Large intestine (tissue), 12 donors: Measurements from ENCODE around the gene LAGE3. TPM values are rescaled to one million over a fixed set of nuclear protein-coding genes. Genes with fewer than 3 reads are reported as not detected.

ENCODE experiments used
- DNase-seq, 2 donors: peaks; one replicate each; pipeline versions ENCODE4 v3.0.0 to v3.0.0-alpha.2; 2013
- H3K27ac ChIP-seq: one replicate; pipeline ENCODE4 v1.5.1; 2013; ENCODE audit warnings: low read length
- H3K27me3 ChIP-seq: 2 replicates; pipeline ENCODE4 v1.6.1; 2013; ENCODE audit warnings: low read length; ENCODE audit not compliant: control insufficient read depth, insufficient read depth
- H3K36me3 ChIP-seq: 2 replicates; pipeline ENCODE4 v1.6.1; 2013; ENCODE audit warnings: low read length; ENCODE audit not compliant: control insufficient read depth, insufficient read depth
- H3K4me1 ChIP-seq: one replicate; pipeline ENCODE4 v1.6.1; 2013; ENCODE audit warnings: low read length; ENCODE audit not compliant: control insufficient read depth, insufficient read depth
- H3K4me3 ChIP-seq: one replicate; pipeline ENCODE4 v1.5.1; 2013; ENCODE audit warnings: low read length
- H3K9me3 ChIP-seq: one replicate; pipeline ENCODE4 v1.6.1; 2013; ENCODE audit warnings: mild to moderate bottlenecking, low read depth, low read length, moderate library complexity; ENCODE audit not compliant: control insufficient read depth
- WGBS: methylation state at CpG from one replicate; pipeline ENCODE4 v1.1.5; 2013; ENCODE audit warnings: low lambda C conversion rate; ENCODE audit not compliant: insufficient coverage; 5-methylcytosine and 5-hydroxymethylcytosine counted together
- long read RNA-seq, 11 donors: transcript quantifications; one replicate each; lab custom pipeline, GENCODE V29; 2026
- polyA plus RNA-seq: library from polyadenylated mRNA; unstranded; fragments of 120-200 nt; gene quantifications from one replicate; pipeline ENCODE4 v1.2.1, GENCODE V29; 2013

Gene LAGE3, protein sequence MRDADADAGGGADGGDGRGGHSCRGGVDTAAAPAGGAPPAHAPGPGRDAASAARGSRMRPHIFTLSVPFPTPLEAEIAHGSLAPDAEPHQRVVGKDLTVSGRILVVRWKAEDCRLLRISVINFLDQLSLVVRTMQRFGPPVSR
- polyA plus RNA-seq: 25.4 TPM
- long read RNA-seq, donor 1, transcript LAGE3-201 (3 exons, 949 nt): major isoform, 23 of 23 reads
- long read RNA-seq, donor 1, partial matches to known transcripts: 0 of 23 reads
- long read RNA-seq, donor 1, other reads (novel, unspliced or antisense): 0 of 23 reads
- long read RNA-seq, donor 2, transcript LAGE3-201 (3 exons, 949 nt): major isoform, 32 of 32 reads
- long read RNA-seq, donor 2, partial matches to known transcripts: 0 of 32 reads
- long read RNA-seq, donor 2, other reads (novel, unspliced or antisense): 0 of 32 reads
- long read RNA-seq, donor 3, transcript LAGE3-201 (3 exons, 949 nt): major isoform, 45 of 45 reads
- long read RNA-seq, donor 3, partial matches to known transcripts: 0 of 45 reads
- long read RNA-seq, donor 3, other reads (novel, unspliced or antisense): 0 of 45 reads
- long read RNA-seq, donor 4, partial matches to known transcripts: 0 of 1 reads
- long read RNA-seq, donor 4, other reads (novel, unspliced or antisense): 0 of 1 reads
- long read RNA-seq, donor 5, transcript LAGE3-201 (3 exons, 949 nt): major isoform, 9 of 9 reads
- long read RNA-seq, donor 5, partial matches to known transcripts: 0 of 9 reads
- long read RNA-seq, donor 5, other reads (novel, unspliced or antisense): 0 of 9 reads
- long read RNA-seq, donor 6, transcript LAGE3-201 (3 exons, 949 nt): major isoform, 34 of 34 reads
- long read RNA-seq, donor 6, partial matches to known transcripts: 0 of 34 reads
- long read RNA-seq, donor 6, other reads (novel, unspliced or antisense): 0 of 34 reads
- long read RNA-seq, donor 7, transcript LAGE3-201 (3 exons, 949 nt): major isoform, 13 of 13 reads
- long read RNA-seq, donor 7, partial matches to known transcripts: 0 of 13 reads
- long read RNA-seq, donor 7, other reads (novel, unspliced or antisense): 0 of 13 reads
- long read RNA-seq, donor 8, transcript LAGE3-201 (3 exons, 949 nt): major isoform, 39 of 39 reads
- long read RNA-seq, donor 8, partial matches to known transcripts: 0 of 39 reads
- long read RNA-seq, donor 8, other reads (novel, unspliced or antisense): 0 of 39 reads
- long read RNA-seq, donor 9, transcript LAGE3-201 (3 exons, 949 nt): major isoform, 34 of 34 reads
- long read RNA-seq, donor 9, partial matches to known transcripts: 0 of 34 reads
- long read RNA-seq, donor 9, other reads (novel, unspliced or antisense): 0 of 34 reads
- long read RNA-seq, donor 10, transcript LAGE3-201 (3 exons, 949 nt): major isoform, 38 of 38 reads
- long read RNA-seq, donor 10, partial matches to known transcripts: 0 of 38 reads
- long read RNA-seq, donor 10, other reads (novel, unspliced or antisense): 0 of 38 reads
- long read RNA-seq, donor 11, transcript LAGE3-201 (3 exons, 949 nt): major isoform, 27 of 27 reads
- long read RNA-seq, donor 11, partial matches to known transcripts: 0 of 27 reads
- long read RNA-seq, donor 11, other reads (novel, unspliced or antisense): 0 of 27 reads

- Histone ChIP-seq H3K4me3 (peak within 1 kb of the TSS; percentile 49), H3K27me3 (no peaks in the 10 kb centered on the region), H3K9me3 (no peaks in the 10 kb centered on the region), H3K36me3 (peaks cover under 1% of the 10 kb centered on the region), H3K27ac (peak within 1 kb of the TSS; percentile 81), H3K4me1 (peaks cover 11% of the 10 kb centered on the region)
- DNase-seq: peak; percentile 88 to 92
- WGBS: no CpG with 5 or more reads among the region's 85 CpGs
These were observed at the start of gene LAGE3 for GRCh38 chrX:154478728-154479622. LAGE3 (minus strand) TSS chrX:154479281; CDS start chrX:154478915, 366 bp downstream.

GRCh38 chrX:154526901-154527675, 48.0 kb upstream of the LAGE3 start:
- Histone ChIP-seq H3K27me3 (no peaks in the 10 kb centered on the region), H3K36me3 (no peaks in the 10 kb centered on the region), H3K9me3 (no peaks in the 10 kb centered on the region), H3K4me3 (peak overlapping the region; percentile 45), H3K27ac (peak overlapping the region; percentile 82), H3K4me1 (peaks cover 9% of the 10 kb centered on the region)
- DNase-seq: peak; percentile 64 to 84
- WGBS: no CpG with 5 or more reads among the region's 15 CpGs

DNA sequence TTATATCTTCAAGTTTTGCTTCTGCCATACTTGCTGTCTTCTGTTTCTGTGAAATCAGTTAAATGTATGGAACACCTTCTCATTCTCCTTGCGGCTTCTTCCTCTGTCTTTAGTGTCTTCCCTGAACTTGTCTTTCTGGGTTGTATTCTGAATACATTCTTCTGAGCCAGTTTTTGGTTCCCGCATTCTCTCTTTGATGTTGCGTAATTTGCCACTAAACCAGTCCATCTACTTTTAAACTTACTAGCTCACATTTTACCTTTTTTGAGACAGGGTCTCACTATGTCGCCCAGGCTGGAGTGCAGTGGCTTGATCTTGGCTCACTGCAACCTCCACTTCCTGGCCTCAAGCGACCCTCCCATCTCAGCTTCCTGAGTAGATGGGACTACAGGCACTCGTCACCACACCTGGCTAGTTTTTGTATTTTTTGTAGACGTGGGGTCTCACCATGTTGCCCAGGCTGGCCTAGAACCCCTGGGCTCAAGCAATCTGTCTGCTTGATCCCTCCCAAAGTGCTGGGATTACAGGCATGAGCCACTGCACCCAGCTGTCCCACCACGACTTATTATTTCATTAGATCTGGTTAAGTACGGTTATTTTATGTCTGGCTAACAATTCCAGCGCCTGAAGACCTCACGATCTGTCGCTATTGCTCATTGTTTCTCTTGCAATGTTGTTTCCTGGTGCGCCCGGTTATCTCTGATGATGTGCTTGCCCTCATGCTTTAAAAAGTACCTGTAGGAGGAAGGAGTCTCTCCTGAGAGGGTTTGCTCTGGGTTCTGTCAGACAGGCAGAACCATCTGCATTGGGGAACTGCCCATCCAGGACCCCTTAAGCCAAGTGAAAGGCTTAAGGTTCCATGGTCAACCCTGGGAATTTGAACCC, 46.8 kb upstream of the LAGE3 start:
- no peaks in the 10 kb centered on the region for H3K9me3 ChIP-seq
- no peaks in the 10 kb centered on the region for H3K27me3 ChIP-seq
- H3K27ac ChIP-seq: no peak overlapping the region
- no peaks in the 10 kb centered on the region for H3K36me3 ChIP-seq
- H3K4me3 ChIP-seq: no peak overlapping the region
- WGBS: 100% methylated on average over 1 of the region's 14 CpGs
- DNase-seq: no peak
- H3K4me1 ChIP-seq: peaks cover 9% of the 10 kb centered on the region

GRCh38 chrX:154519389-154519788, 40.3 kb upstream of the LAGE3 start:
- H3K4me3 ChIP-seq: no peak overlapping the region
- no peak for DNase-seq
- no peaks in the 10 kb centered on the region for H3K9me3 ChIP-seq
- H3K27me3 ChIP-seq: no peaks in the 10 kb centered on the region
- peaks cover 16% of the 10 kb centered on the region for H3K4me1 ChIP-seq
- H3K27ac ChIP-seq: no peak overlapping the region
- no peaks in the 10 kb centered on the region for H3K36me3 ChIP-seq
- WGBS: no CpG with 5 or more reads among the region's 8 CpGs

DNA sequence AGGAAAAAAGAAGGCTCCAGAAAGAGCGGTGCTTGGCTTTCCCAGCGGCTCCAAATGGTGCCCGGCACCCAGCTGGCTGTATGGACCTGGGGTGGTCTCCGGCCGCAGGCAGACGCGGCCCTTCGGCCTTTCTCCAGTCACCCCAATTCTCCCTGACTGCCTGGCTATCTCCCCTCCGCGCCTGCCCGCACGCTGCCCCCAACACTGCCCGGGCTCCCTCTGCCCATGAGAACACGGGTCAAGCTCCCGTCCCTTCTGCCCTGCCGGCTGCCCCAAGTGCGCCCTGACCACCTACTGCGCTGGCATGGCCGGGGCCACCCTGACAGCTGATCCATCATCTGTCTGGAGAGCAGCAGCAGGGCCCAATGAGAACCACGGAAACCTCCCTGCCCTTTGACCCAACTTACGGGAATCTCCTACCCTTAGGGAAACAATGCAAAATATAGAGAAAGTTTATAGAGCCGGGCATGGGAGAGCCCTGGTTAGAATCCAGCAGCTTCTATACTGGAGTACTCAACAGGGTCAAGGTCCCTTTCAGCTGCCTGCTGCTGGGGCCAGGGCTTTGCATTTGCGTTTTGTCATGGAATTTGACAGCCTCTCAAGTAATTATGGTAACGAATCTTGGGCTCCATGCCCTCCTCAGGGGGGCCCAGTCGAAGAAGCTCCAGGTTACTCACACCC, 38.2 kb upstream of the LAGE3 start:
- Histone ChIP-seq H3K4me3 (peak overlapping the region; percentile 64), H3K9me3 (no peaks in the 10 kb centered on the region), H3K27me3 (no peaks in the 10 kb centered on the region), H3K36me3 (peaks cover 4% of the 10 kb centered on the region), H3K27ac (peak overlapping the region; percentile 100), H3K4me1 (peaks cover 16% of the 10 kb centered on the region)
- no CpG with 5 or more reads among the region's 25 CpGs for WGBS
- peak in 1 of 2 donors; percentile 72 for DNase-seq

DNA sequence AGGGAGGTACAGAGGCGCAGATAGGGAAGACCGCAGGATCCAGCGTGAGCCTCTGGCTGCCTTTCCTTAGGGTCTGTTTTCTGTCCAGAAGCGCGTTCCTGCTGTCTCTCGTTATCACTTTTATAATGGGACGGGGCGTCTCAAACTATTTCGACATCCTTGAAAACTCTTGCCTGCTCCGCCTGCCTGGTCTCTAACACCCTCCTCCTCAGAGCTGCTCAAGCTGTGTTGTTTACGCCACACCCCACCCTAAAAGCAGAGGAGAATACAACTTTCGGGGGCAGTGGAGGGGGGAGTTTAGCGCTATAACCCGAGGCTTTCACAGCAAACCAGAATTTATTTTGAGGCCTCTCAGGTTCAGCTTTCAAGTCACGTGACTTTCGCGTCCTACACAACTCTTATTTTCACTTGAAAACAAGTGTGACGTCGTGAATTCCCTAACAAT, 37.6 kb upstream of the LAGE3 start:
- DNase-seq: peak in 1 of 2 donors; percentile 62
- Histone ChIP-seq H3K27me3 (no peaks in the 10 kb centered on the region), H3K9me3 (no peaks in the 10 kb centered on the region), H3K36me3 (peaks cover 5% of the 10 kb centered on the region), H3K4me1 (peaks cover 16% of the 10 kb centered on the region), H3K4me3 (peak overlapping the region; percentile 64), H3K27ac (peak overlapping the region; percentile 100)
- no CpG with 5 or more reads among the region's 19 CpGs for WGBS

- Histone ChIP-seq H3K27me3 (no peaks in the 10 kb centered on the region), H3K4me3 (peak within 1 kb of the TSS; percentile 90), H3K4me1 (peaks cover 16% of the 10 kb centered on the region), H3K36me3 (peaks cover 9% of the 10 kb centered on the region), H3K9me3 (no peaks in the 10 kb centered on the region), H3K27ac (peak within 1 kb of the TSS; percentile 100)
- peak; percentile 88 to 90 for DNase-seq
- no CpG with 5 or more reads among the region's 59 CpGs for WGBS
These were observed 37.0 kb upstream of the LAGE3 start, which contains the start of gene FAM3A for GRCh38 chrX:154515966-154516655. FAM3A (minus strand) TSS chrX:154516232; CDS start chrX:154515772, 460 bp downstream.
